DOHH2 (cell line): ENCODE results near the gene POLG.

Source experiments
- H3F3A ChIP-seq: fragments of 200-600 bp; sonication (generic), shearing (Covaris generic); 2 replicates; pipeline ENCODE4 v1.6.0; 2016; ENCODE audit warnings: antibody characterized with exemption, mild to moderate bottlenecking; ENCODE audit not compliant: control insufficient read depth, insufficient read depth
- H3K27ac ChIP-seq: fragments of 200-600 bp; sonication (generic); 2 replicates; pipeline ENCODE4 v1.5.1; 2014; ENCODE audit warnings: low read depth, mild to moderate bottlenecking, low read length, moderate library complexity
- H3K27me3 ChIP-seq: fragments of 200-600 bp; sonication (generic); 2 replicates; pipeline ENCODE4 v1.6.1; 2014; ENCODE audit warnings: mild to moderate bottlenecking, low read length, mixed read lengths; ENCODE audit not compliant: control insufficient read depth
- H3K36me3 ChIP-seq: fragments of 200-600 bp; sonication (generic); 2 replicates; pipeline ENCODE4 v1.6.1; 2014; ENCODE audit warnings: mild to moderate bottlenecking, low read length, moderate library complexity, mixed read lengths; ENCODE audit not compliant: control insufficient read depth
- H3K4me1 ChIP-seq: fragments of 200-600 bp; sonication (generic); 2 replicates; pipeline ENCODE4 v1.6.1; 2014; ENCODE audit warnings: mild to moderate bottlenecking, low read length, mixed read lengths; ENCODE audit not compliant: control insufficient read depth
- H3K4me2 ChIP-seq: fragments of 200-600 bp; sonication (generic); 2 replicates; pipeline ENCODE4 v1.6.0; 2014; ENCODE audit warnings: mild to moderate bottlenecking, low read length, moderate library complexity
- H3K4me3 ChIP-seq: fragments of 200-600 bp; sonication (generic); 2 replicates; pipeline ENCODE4 v1.5.1; 2014; ENCODE audit warnings: mild to moderate bottlenecking, low read length, mixed read lengths
- H3K79me2 ChIP-seq: fragments of 200-600 bp; sonication (generic); 2 replicates; pipeline ENCODE4 v1.6.1; 2014; ENCODE audit warnings: mild to moderate bottlenecking, low read length, mixed read lengths; ENCODE audit not compliant: control insufficient read depth
- H3K9me2 ChIP-seq: fragments of 200-600 bp; sonication (generic); replicated peaks from 2 replicates; pipeline ENCODE4 v1.6.1; 2014; ENCODE audit warnings: mild to moderate bottlenecking, low read length, mixed read lengths; ENCODE audit not compliant: control insufficient read depth
- H3K9me3 ChIP-seq: fragments of 200-600 bp; sonication (generic); 2 replicates; pipeline ENCODE4 v1.6.1; 2014; ENCODE audit warnings: antibody characterized with exemption, low read length, mixed read lengths; ENCODE audit not compliant: control insufficient read depth, insufficient read depth
- H4K20me1 ChIP-seq: fragments of 200-600 bp; sonication (generic); 2 replicates; pipeline ENCODE4 v1.6.0; 2014; ENCODE audit warnings: low read depth, mild to moderate bottlenecking, antibody characterized with exemption, low read length, moderate library complexity; ENCODE audit not compliant: control insufficient read depth, insufficient read depth
- CTCF ChIP-seq: fragments of 200-600 bp; sonication (generic); IDR thresholded peaks from one replicate; pipeline ENCODE4 v1.5.1; 2014; ENCODE audit warnings: antibody characterized with exemption, mild to moderate bottlenecking, low read depth, low read length; ENCODE audit not compliant: poor library complexity, severe bottlenecking
- EZH2phosphoT487 ChIP-seq: fragments of 200-600 bp; sonication (generic); IDR thresholded peaks from 2 replicates; pipeline ENCODE4 v1.6.1; 2017; ENCODE audit warnings: borderline replicate concordance, mild to moderate bottlenecking, antibody characterized with exemption, low read length, moderate library complexity, mixed read lengths

The POLG gene

GRCh38 chr15:89381888-89382686 lies 47.5 kb upstream of the POLG start:
- H3K9me3 ChIP-seq: no peaks in the 10 kb centered on the region
- TF ChIP-seq CTCF (no peak), EZH2phosphoT487 (no peak)
- H3K4me3 ChIP-seq: no peak overlapping the region
- H4K20me1 ChIP-seq: no peaks in the 10 kb centered on the region
- H3F3A ChIP-seq: no peaks in the 10 kb centered on the region
- no peaks in the 10 kb centered on the region for H3K36me3 ChIP-seq
- peaks cover 16% of the 10 kb centered on the region for H3K27me3 ChIP-seq
- H3K4me1 ChIP-seq: no peaks in the 10 kb centered on the region
- no peaks in the 10 kb centered on the region for H3K9me2 ChIP-seq
- H3K27ac ChIP-seq: no peak overlapping the region
- no peaks in the 10 kb centered on the region for H3K79me2 ChIP-seq
- H3K4me2 ChIP-seq: no peak overlapping the region

- no peak overlapping the region for H3K4me2 ChIP-seq
- H4K20me1 ChIP-seq: no peaks in the 10 kb centered on the region
- no peaks in the 10 kb centered on the region for H3K9me3 ChIP-seq
- no peaks in the 10 kb centered on the region for H3K4me1 ChIP-seq
- H3K4me3 ChIP-seq: no peak overlapping the region
- H3K27me3 ChIP-seq: peaks cover 23% of the 10 kb centered on the region
- no peaks in the 10 kb centered on the region for H3K36me3 ChIP-seq
- H3K27ac ChIP-seq: no peak overlapping the region
- H3F3A ChIP-seq: no peaks in the 10 kb centered on the region
- H3K79me2 ChIP-seq: no peaks in the 10 kb centered on the region
- no peaks in the 10 kb centered on the region for H3K9me2 ChIP-seq
- TF ChIP-seq CTCF: no peak
- no peak for TF ChIP-seq EZH2phosphoT487
Observed at GRCh38 chr15:89381331-89381730, 46.7 kb upstream of the POLG start.

- Histone ChIP-seq H3K9me2 (no peaks in the 10 kb centered on the region), H3K4me3 (no peak overlapping the region), H3F3A (no peaks in the 10 kb centered on the region), H4K20me1 (no peaks in the 10 kb centered on the region), H3K79me2 (no peaks in the 10 kb centered on the region), H3K36me3 (no peaks in the 10 kb centered on the region), H3K9me3 (no peaks in the 10 kb centered on the region), H3K4me2 (no peak overlapping the region), H3K27ac (no peak overlapping the region), H3K27me3 (peaks cover 36% of the 10 kb centered on the region), H3K4me1 (no peaks in the 10 kb centered on the region)
- TF ChIP-seq EZH2phosphoT487 (no peak), CTCF (no peak)
Observed at GRCh38 chr15:89379818-89380217, 45.2 kb upstream of the POLG start.
